Colon (tissue), 2 donors: ENCODE measurements around the gene BAIAP2L1.

Experiments
- FAIRE-seq: peaks from 2 replicates; lab custom pipeline; 2012; peaks lifted over from hg19 to GRCh38; lab: Jason Lieb, UNC
- donor health status: control.
- donor health status: control.

Gene BAIAP2L1

DNA sequence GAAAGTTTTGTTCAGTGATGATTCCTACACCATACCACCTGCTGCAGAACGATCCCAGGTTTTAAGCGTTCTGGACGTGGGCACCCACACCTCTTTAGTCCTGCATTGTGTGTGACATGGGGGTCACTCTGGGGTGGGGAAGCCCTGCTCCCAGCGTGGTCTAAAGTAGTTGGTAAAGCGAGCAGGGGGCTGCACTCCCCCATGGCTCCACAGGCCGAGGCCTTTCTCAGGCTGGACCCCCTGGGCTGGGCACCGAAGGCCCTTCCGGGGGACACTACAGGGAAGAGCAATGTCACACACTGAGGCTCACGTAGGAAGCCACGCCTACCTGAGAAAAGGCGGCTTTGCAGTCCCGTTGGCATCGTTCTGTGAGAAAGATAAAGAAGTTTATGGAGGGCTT, 107.1 kb downstream of the BAIAP2L1 start:
- FAIRE-seq, result no peak

DNA sequence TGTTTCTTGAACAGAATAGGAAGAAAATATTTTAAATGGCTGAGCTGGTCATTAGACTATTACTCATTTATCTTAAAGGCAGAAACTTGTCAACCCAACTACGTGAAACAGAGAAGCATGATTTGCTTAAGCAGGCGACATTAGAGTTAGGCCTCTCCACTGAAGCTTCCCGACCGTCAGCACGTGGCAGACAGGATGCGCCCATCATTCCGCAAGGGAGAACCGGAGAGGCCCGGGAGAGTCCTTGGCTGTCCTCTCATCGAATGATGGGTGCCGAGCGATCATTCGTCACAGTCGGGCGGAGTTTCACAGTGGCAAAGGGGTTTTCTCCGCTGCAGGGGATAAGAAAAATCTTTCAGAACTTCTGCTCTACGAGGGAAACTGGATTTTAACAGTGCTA, 107.6 kb downstream of the BAIAP2L1 start:
- FAIRE-seq, result no peak

GRCh38 chr7:98291717-98292116, 109.2 kb downstream of the BAIAP2L1 start:
- FAIRE-seq, result no peak

- FAIRE-seq, result no peak
These were observed 111.5 kb downstream of the BAIAP2L1 start for GRCh38 chr7:98289333-98289875.

DNA sequence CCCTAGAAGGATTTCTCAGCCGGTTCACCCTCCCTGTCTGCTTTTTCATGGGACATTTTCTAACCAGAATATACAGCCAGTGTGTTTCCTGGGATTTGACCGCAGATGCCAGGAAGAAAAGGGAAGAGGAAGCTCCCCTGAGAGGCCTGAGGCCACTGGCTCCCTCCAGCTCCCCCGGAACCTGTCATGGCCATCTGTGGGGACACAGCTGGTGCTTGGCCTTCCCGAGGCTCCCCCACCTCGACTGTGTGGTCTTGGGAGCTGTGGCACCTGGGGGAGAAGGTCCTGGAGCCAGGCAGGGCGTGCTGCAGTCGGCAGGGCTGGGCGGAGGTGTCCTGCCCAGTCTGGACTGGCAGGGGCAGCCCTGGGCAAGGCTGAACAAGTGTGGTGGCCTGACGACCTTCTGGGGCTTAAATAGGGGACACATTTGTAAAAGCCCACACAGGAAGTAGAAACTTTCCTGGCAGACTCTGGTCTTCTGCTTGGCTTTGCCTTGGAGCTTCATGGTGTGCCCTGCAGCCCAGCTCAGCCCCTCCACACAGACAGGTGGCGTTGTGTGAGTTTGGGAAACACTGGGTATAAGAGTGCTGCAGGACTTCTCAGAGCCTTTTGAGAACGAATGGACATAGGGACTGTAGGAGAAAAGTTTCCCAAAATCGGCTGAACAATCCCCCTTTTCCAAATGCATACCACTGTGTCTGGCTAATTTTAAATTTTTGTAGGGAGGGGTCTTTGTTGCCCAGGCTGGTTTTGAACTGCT, 112.6 kb downstream of the BAIAP2L1 start:
- FAIRE-seq, result no peak

DNA sequence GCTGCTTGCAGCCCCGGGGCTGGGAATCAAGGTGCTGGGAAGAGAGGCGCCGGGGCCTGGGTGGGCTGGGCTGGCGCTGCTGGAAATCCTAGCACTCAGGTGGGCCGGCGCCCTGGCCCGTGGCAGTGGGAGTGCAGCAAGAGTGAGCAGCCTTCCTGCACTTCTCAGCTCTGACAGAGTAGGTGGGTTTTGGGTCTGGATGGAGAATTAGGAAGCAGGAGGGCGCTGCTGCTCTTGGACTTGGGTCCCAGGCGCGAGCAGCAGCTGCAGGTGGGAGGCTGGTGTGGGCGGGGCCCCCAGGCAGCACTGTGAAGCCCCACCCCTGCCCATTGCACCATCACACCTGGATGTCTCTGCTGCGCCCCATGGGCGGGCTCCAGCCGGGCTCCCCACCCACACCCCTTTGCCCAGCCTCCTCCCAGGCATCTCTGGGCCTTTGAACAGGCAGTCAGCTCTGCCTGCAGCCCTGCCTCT, 113.4 kb downstream of the BAIAP2L1 start:
- FAIRE-seq, result no peak

DNA sequence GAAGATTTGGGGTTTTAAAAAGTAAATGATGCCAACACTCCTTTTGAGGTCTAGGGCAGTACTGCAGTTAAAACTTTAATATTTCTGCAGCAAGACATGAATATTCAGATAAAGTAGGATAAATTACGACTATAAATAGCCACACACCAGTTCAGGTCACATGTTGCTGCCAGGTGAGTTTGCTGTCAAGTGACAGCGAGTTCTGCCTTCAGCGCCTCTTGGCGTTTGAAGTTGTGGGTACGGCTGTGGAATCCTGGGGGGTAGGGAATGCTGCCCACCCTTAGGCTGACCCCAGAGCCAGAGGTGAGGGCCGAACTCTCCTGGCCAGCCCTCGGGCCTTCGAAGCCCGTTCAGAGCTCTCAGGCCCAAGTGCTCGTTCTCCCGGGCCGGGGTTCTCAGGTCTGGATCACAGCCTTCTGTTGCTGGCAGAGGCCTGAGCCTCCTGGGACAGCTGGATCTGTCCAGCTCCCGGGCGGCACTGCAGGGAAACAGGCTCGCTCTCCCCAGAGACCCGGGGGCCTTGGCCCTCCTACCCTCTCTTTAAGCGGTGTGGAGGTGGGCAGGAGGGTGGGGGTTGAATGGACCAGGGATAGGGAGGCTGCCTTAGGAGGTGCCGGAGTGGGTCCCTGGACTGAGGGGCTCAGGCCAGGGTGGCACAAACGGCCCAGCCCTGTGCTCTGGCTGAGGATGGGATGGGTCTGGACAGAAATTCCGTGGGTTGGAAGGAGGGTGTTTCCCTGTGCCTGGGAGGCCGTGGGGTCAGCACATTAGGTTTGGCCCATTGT, 114.0 kb downstream of the BAIAP2L1 start:
- no peak for FAIRE-seq

DNA sequence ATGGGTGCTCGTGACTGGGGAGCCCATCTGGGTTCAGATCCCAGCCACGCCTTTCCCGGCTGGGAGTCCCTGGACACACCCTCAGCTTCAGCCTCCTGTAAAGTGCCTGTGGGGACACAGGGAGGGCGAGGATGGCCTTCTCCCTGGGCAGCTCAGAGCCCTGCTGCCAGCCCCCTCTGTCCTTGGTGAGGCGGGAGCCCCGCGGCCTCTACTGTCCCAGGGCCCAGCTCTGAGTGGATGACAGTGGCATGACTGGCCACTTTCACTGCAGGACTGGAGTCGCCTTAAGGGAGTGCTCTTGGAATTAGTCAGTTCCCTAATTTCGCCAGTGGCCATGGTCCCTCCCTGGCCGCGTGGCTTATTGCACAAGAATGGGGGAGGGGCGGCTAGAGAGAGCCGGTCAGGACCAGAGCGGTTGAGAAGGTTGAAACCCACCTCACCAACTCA, 114.8 kb downstream of the BAIAP2L1 start:
- FAIRE-seq, result no peak

DNA sequence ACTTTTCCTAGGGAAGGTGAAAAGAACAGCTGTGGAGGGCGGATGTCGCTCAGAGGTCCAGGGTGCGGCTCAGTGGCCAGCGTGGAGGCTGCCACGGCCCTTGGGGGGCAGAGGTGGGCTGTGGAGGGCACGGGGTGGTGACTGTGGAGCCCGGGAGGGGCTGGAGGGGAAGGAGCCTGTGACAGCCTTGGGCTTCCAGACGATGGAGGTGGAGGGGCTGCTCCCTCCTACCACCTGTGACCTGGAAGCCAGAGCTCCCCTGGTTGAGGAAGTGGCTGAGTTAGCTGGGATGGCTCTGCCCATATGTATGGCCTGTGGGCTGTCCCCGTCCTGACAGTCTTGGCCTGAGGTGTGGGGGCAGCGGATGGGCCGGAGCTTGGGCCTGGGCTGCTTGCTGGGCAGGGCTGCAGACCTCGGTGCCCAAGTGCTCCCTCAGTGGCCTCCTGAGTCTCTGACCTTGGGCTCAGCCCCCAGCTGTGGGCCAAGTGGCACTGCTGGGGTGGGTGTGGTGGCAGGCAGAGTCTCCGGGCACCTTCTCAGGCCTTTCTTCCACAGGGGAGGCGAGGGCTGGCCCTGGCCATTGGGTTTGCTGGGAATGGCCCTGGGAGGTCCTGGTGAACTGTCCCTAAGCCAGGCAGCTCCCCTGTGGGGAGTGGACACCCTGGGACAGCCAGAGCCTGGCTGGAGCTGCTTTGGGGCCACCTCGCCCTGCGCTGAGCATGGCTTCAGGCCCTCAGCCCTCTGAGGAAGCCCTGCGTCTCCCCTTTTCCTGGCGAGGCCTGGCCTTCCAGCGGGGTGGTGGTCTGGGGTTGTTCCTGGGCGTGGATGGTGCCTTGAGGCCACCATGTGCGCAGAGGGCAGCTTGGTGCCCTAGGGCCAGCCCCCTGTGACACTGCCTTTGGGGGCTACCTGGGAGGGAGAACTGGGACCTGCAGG, 115.5 kb downstream of the BAIAP2L1 start:
- FAIRE-seq, result no peak

DNA sequence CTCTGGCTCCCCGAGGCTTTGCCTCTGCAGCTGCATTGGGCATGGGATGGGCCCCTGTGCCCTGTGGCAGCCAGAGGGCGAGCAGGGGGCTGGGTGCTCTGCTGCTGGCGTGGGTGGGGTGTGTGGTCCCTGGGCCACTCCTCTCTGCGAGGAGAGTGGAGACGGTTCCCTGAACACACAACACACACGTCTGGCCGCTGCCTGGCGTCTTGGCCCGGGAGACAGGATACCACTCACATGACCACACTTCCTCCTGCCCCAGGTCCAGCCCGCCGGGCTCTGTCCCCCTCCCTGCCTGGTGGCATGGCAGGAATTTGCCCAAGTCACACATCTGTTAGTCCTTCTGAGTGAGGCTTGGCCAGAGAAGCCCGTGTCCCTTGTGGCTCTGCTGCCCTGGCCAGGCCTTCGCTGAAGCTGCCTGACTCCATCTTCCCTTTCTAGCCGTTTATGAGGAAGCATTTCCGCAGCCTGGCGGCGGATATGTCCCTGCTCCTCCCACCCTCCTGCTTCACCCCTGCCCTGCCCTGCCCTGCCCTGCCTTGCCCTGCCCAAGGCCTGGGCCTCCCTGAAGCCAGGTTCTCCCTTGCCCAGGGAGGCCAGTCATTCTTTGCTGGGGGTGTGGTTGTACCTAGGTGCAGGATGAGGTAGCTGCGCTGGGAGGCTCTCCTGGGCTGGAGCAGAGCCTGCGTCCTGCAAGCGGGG, 116.4 kb downstream of the BAIAP2L1 start:
- no peak for FAIRE-seq

DNA sequence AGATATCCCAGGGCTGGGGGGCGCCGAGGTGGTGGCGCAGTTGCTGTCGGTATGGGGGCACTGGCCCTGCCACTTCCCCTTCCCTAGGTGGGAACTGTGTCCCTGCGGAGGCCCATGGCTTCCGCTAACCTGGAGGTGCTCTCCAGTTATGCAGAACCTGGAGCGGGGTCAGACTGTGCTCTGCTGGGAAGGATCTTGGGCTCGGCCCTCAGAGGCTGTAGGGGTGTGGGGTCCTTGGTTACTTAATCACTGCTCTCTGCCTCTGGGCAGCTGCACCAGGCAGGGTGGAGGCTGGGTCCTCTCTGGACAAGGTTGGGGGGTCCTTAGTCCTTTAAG, 117.0 kb downstream of the BAIAP2L1 start:
- no peak for FAIRE-seq

- FAIRE-seq, result no peak
These were observed 117.6 kb downstream of the BAIAP2L1 start for GRCh38 chr7:98283127-98283886.

DNA sequence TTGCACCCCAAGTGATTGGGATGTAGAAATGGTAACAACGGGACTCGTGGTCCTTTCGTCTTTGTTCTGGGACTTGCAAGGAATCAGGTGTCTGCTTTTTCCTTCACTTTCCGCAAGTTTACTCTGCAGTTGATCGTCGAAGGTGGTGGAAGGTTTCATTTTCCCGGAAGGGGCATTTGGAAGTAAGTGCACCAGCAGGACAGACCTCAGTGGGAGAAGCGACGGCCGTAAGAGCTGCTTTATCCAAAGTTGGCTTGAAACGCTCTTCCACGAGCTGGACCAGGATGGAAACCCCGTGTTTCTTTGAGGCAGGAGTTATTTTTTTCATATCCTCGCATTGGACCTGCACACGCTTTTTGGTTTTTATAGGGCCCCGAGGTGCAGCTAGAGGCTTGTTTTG, 118.2 kb downstream of the BAIAP2L1 start:
- FAIRE-seq, result no peak

DNA sequence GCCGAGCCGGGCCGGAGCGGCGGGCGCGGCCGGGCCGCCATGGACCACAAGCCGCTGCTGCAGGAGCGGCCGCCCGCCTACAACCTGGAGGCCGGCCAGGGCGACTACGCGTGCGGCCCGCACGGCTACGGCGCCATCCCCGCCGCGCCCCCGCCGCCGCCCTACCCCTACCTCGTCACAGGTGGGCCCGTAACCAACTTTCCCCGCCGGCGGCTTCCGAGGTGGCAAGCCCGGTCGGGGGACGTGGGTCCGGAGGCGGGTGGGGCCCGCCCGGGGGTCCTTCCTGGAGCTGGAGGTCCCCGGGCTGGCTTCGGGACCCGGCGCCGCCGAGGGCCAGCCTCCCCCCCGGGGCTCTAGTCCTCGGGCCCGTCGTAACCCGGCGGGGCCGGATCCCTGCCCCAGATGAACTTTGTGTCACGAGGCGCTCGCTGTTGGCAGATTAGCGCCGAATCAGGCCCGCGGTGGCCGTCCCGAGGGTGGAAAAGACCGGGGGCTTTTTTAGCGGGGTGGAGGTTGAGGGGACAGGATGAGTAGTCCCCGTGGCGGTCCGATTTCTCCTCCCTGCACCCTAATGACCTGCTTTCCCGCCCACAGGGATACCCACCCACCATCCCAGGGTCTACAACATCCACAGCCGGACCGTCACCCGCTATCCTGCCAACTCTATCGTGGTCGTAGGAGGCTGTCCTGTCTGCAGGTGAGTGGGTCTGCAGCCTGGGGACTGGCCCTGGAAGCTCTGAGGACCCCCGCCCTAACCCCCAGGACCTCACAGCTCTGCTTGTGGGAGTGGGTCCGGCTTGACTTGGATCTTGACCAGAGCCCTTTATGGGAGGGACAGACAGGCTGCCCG, 118.9 kb downstream of the BAIAP2L1 start:
- FAIRE-seq, result no peak

DNA sequence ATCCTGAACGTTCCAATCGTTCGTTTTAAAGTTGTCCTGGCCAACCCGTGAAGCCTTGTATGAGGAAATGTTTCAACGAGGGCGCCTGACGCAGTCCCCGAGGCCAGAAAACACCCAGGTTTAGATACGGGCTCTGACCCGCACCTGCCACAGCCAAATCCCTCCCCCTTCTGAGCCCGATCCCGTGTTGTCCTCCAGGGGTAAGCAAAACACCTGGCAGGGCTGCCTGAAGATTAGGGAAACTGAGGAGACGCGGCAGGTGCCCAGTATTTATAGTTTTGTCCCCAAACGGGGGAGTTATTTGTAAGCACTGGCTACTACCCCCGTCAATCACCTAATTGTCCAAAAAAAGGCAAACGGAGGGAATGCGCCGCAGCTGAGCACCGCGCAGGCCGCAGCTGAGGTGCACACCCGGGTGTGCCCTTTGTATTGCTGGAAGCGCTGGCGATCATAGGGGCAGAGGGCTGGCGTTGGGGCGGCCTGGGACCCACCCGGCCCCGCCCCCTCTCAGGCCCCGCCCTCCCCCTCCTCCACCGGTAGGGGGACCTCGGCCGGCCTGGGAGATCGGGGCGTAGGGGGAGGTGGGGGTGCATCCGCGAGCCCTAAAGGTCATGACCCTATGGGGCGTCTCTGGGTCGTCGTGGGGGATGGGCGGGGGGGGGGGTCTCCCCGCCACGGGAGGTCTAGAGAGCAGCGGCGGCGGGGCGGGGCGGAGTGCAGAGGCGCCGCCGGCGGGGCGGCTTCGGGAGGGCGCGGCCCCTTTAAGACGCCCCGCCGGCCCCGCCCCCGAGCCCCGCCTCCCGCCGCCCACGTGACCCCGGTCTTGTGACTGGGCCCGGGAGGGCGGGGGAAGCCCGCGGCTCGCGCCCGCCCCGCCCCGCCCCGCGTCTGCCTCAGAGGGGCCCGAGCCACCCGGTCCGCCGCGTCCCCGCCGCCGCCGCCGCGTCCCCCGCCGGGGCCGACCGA, 119.8 kb downstream of the BAIAP2L1 start, which contains the start of gene BRI3:
BRI3 (plus strand) TSS at position 896 of the 966 bp plus-strand sequence. CDS start 110 bp downstream, outside the sequence.
- no peak for FAIRE-seq

DNA sequence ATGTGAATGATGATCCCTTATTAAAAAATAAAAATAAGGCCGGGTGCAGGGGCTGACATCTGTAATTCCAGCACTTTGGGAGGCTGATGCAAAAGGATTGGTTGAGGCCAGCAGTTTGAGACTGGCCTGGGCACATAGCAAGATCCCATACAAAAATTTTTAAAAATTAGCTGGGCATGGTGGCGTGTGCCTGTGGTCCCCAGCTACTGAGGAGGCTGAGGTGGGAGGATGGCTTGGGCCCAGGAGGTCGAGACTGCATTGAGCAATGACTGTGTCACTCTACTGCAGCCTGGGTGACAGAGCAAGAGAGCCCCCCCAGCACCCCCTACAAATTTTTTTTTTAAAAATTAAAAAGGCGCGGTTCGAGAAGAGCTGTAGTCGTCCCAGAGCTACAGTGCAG, 120.6 kb downstream of the BAIAP2L1 start:
- FAIRE-seq, result no peak

DNA sequence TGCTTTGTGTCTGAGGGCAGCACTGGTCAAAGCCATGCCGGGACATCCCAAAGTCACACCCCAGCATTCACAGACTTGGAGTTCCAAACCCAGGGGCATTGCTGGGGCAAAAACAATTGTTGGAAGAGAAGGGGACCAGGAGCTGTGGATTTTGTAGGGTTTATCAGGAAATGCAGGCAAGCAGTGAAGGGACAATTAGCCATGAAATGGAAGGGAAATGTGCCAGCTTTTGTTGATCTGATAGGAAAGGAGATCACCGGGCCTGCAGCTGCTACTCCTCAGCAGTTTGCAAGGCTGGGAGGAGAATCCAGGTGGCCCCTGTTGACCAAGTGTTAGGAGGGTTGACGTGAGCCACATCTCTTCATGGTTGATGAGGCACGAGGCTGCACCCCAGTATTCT, 122.0 kb downstream of the BAIAP2L1 start:
- no peak for FAIRE-seq

GRCh38 chr7:98278408-98278807, 122.5 kb downstream of the BAIAP2L1 start:
- no peak for FAIRE-seq
